K562 (cell line): Measurements from ENCODE around the gene TMEM163. TPM values are rescaled to one million over a fixed set of nuclear protein-coding genes. Genes with fewer than 3 reads are reported as not detected.

Experiments
- CC2D1A ChIP-seq: fragments of 450-650 bp; IDR thresholded peaks from 2 replicates; pipeline ENCODE4 v1.6.1; 2017; ENCODE audit warnings: mild to moderate bottlenecking
- CHD2 ChIP-seq: IDR thresholded peaks from 2 replicates; pipeline ENCODE4 v1.6.1; 2011; ENCODE audit warnings: low read depth, low read length
- EP400 ChIP-seq: fragments of 450-650 bp; IDR thresholded peaks from 2 replicates; pipeline ENCODE4 v1.6.1; 2017; ENCODE audit warnings: antibody characterized with exemption, mild to moderate bottlenecking, moderate library complexity
- ETV5 ChIP-seq: sonication (generic); formaldehyde crosslinking; IDR thresholded peaks from 2 replicates; pipeline ENCODE4 v1.4.0; 2020; ENCODE audit warnings: low read depth, mild to moderate bottlenecking, missing genetic modification reagents
- GATAD2A ChIP-seq: fragments of 450-650 bp; IDR thresholded peaks from 2 replicates; pipeline ENCODE4 v1.6.1; 2017
- GTF2E2 ChIP-seq: fragments of 200-800 bp; sonication (Bioruptor generic); IDR thresholded peaks from 2 replicates; pipeline ENCODE4 v1.6.1; 2016; ENCODE audit warnings: missing genetic modification characterization, missing compliant biosample characterization
- HDGF ChIP-seq: fragments of 450-650 bp; IDR thresholded peaks from 2 replicates; pipeline ENCODE4 v1.6.1; 2016
- MAZ ChIP-seq, 2 experiments: fragments of 450-650 bp in 1 of 2; sonication (generic) in 1 of 2; formaldehyde crosslinking; IDR thresholded peaks in 1 of 2; conservative IDR thresholded peaks in 1 of 2; 2 replicates each; pipeline versions ENCODE4 v1.4.0 to v1.5.0; 2020; ENCODE audit warnings: mild to moderate bottlenecking in 1 of 2, missing genetic modification reagents in 1 of 2
- MBD1 ChIP-seq: fragments of 250-450 bp; sonication (Bioruptor Pico); IDR thresholded peaks from 2 replicates; pipeline ENCODE4 v1.8.0; 2022; ENCODE audit warnings: inconsistent platforms
- MBD2 ChIP-seq: sonication (generic); IDR thresholded peaks from 2 replicates; pipeline ENCODE4 v1.6.1; 2016; ENCODE audit warnings: low read depth, borderline replicate concordance
- NONO ChIP-seq, 2 experiments: fragments of 200-400 bp in 1 of 2; fragments of 450-650 bp in 1 of 2; formaldehyde crosslinking in 1 of 2; IDR thresholded peaks; 2 replicates each; pipeline ENCODE4 v1.6.1; 2017; ENCODE audit warnings: low read depth in 2 of 2, mild to moderate bottlenecking in 2 of 2, moderate library complexity in 2 of 2, low read length in 1 of 2
- NR2C1 ChIP-seq, 2 experiments: fragments of 450-650 bp; IDR thresholded peaks; 2 replicates each; pipeline ENCODE4 v1.6.1; 2017; ENCODE audit warnings: mild to moderate bottlenecking in 2 of 2, antibody characterized with exemption in 1 of 2, inconsistent platforms in 1 of 2, missing compliant biosample characterization in 1 of 2, missing genetic modification characterization in 1 of 2
- RFX5 ChIP-seq: IDR thresholded peaks from 2 replicates; pipeline ENCODE4 v1.6.1; 2011; ENCODE audit warnings: low read depth, mild to moderate bottlenecking, improper control_type of control experiment, low read length
- SETDB1 ChIP-seq: IDR thresholded peaks from one replicate; pipeline ENCODE4 v1.6.1; 2012; ENCODE audit warnings: low read length, control low read depth, inconsistent platforms
- SNRNP70 ChIP-seq: fragments of 200-400 bp; formaldehyde crosslinking; optimal IDR thresholded peaks from 2 replicates; pipeline ENCODE3; 2017; ENCODE audit warnings: low read depth, low read length
- TBP ChIP-seq: optimal IDR thresholded peaks from 2 replicates; pipeline ENCODE3; 2011; ENCODE audit warnings: low read depth, low read length, improper control_type of control experiment
- TCF3 ChIP-seq: sonication (generic); formaldehyde crosslinking; IDR thresholded peaks from 2 replicates; pipeline ENCODE4 v1.4.0; 2020; ENCODE audit warnings: mild to moderate bottlenecking, missing genetic modification reagents
- TCF7L2 ChIP-seq: fragments of 150-350 bp; IDR thresholded peaks from 2 replicates; pipeline ENCODE4 v1.6.1; 2016; ENCODE audit warnings: low read depth, mild to moderate bottlenecking, low read length, moderate library complexity
- TEAD1 ChIP-seq, 2 experiments: fragments of 450-650 bp in 1 of 2; sonication (generic) in 1 of 2; formaldehyde crosslinking; IDR thresholded peaks; 2 replicates each; pipeline versions ENCODE4 v1.4.0 to v1.8.0; 2020 to 2022; ENCODE audit warnings: mild to moderate bottlenecking in 2 of 2, missing genetic modification reagents in 1 of 2
- WHSC1 ChIP-seq: IDR thresholded peaks from one replicate; pipeline ENCODE4 v1.6.1; 2012; ENCODE audit warnings: low read length, control low read depth, inconsistent platforms
- ZBTB34 ChIP-seq: fragments of 250-450 bp; sonication (Bioruptor Pico); IDR thresholded peaks from 2 replicates; pipeline ENCODE4 v1.8.0; 2021; ENCODE audit warnings: mild to moderate bottlenecking, moderate library complexity
- ZNF165 ChIP-seq: fragments of 250-450 bp; sonication (Bioruptor Pico); IDR thresholded peaks from 2 replicates; pipeline ENCODE4 v1.4.0; 2020; ENCODE audit warnings: borderline replicate concordance
- ZNF174 ChIP-seq: fragments of 250-450 bp; sonication (Bioruptor Pico); IDR thresholded peaks from 2 replicates; pipeline ENCODE4 v1.4.0; 2020; ENCODE audit warnings: mild to moderate bottlenecking
- ZNF639 ChIP-seq, 2 experiments: fragments of 200-800 bp in 1 of 2; sonication (Bioruptor generic) in 1 of 2; sonication (generic) in 1 of 2; formaldehyde crosslinking in 1 of 2; IDR thresholded peaks in 1 of 2; conservative IDR thresholded peaks in 1 of 2; 2 replicates each; pipeline versions ENCODE4 v1.5.0 to v1.6.1; 2016 to 2020; ENCODE audit warnings: missing compliant biosample characterization in 1 of 2, missing genetic modification characterization in 1 of 2, missing genetic modification reagents in 1 of 2
- ZNF699 ChIP-seq: fragments of 250-450 bp; sonication (Bioruptor Pico); IDR thresholded peaks from 2 replicates; pipeline ENCODE4 v1.8.0; 2021; ENCODE audit warnings: mild to moderate bottlenecking, moderate library complexity; ENCODE audit not compliant: insufficient replicate concordance
- ZNF75A ChIP-seq: fragments of 450-650 bp; formaldehyde crosslinking; IDR thresholded peaks from 2 replicates; pipeline ENCODE4 v1.4.0; 2020; ENCODE audit warnings: mild to moderate bottlenecking
- polyA plus RNA-seq, 8 experiments: library from polyadenylated mRNA; depleted of rRNA in 4 of 8; stranded (reverse) in 5 of 8; unstranded in 3 of 8; fragments of >200 nt; fragmentation: Nextera tagmentation in 2 of 8; fragmentation: Illumina TruSeq in 1 of 8; extraction: Ambion mirVana in 2 of 8; extraction: Trizol in 1 of 8; gene quantifications; 2 replicates each; pipeline versions ENCODE4 v1.2.1 to v1.2.3, GENCODE V29; 2011 to 2014; ENCODE audit warnings: inconsistent platforms in 1 of 8, missing spikeins in 1 of 8
- total RNA-seq, 7 experiments: library from RNA; depleted of rRNA in 6 of 7; stranded (reverse); fragments of >200 nt in 6 of 7; fragmentation: Illumina TruSeq in 2 of 7; extraction: Trizol in 2 of 7; gene quantifications; 2 replicates each; pipeline versions ENCODE4 v1.2.1 to v1.2.3, GENCODE V29; 2011 to 2021; ENCODE audit warnings: low replicate concordance in 1 of 7

The TMEM163 gene
- total and polyA plus RNA-seq, 9 of the 15 experiments (the other 6 are each of a cell fraction or from before 2014, with no cell fraction given), result 0.04 to 0.68 (median 0.16) TPM; not detected in 3

GRCh38 chr2:134706587-134707329 is 12.0 kb downstream of the TMEM163 start (continued):
- no peak for TF ChIP-seq NONO (IDR thresholded peaks at IDR 0.05; ENCODE audit: low read depth in 2 of 2, low read length in 1 of 2)
- no peak for TF ChIP-seq TCF7L2
- no peak for TF ChIP-seq SNRNP70
- TF ChIP-seq GATAD2A, result no peak
- peak; percentile 99 for TF ChIP-seq ETV5
- TF ChIP-seq ZNF699 (CRISPR knock-in tag), result no peak
- no peak for TF ChIP-seq SETDB1
- TF ChIP-seq MBD1, result no peak
- TF ChIP-seq ZBTB34 (CRISPR knock-in tag), result no peak
- TF ChIP-seq EP400, result no peak
- TF ChIP-seq ZNF165 (CRISPR knock-in tag), result no peak
- no peak for TF ChIP-seq CHD2
- TF ChIP-seq ZNF639 (CRISPR knock-in tag; conservative IDR thresholded peaks at IDR 0.05 in 1 of 2, IDR thresholded peaks at IDR 0.05 in 1 of 2), result no peak; a peak in 1 of 4 replicates
- no peak for TF ChIP-seq HDGF
- TF ChIP-seq CC2D1A, result no peak
- no peak for TF ChIP-seq NR2C1 (IDR thresholded peaks at IDR 0.05)
- TF ChIP-seq NR2C1 (tag; IDR thresholded peaks at IDR 0.05), result no peak
- TF ChIP-seq WHSC1, result no peak
- 0 out of 2 replicates have a peak, but pooled peaks have one; percentile 23 for TF ChIP-seq GTF2E2
- TF ChIP-seq MAZ (CRISPR knock-in tag; conservative IDR thresholded peaks at IDR 0.05 in 1 of 2, IDR thresholded peaks at IDR 0.05 in 1 of 2), result peak; percentile 46 to 47; a peak in 2 of 4 replicates
- no peak for TF ChIP-seq TBP
- TF ChIP-seq RFX5, result no peak
- TF ChIP-seq ZNF174, result no peak
- no peak for TF ChIP-seq ZNF75A (CRISPR knock-in tag)
- TF ChIP-seq MBD2, result no peak
- TF ChIP-seq TCF3 (CRISPR knock-in tag), result peak; percentile 94
- TF ChIP-seq TEAD1 (CRISPR knock-in tag; IDR thresholded peaks at IDR 0.05), result no peak; a peak in 1 of 4 replicates
